GM19043 (cell line): ENCODE data around the gene NDUFAF8.

Source experiments
- ATAC-seq: cut with Tn5 transposase; IDR thresholded peaks from one replicate; pipeline ENCODE4 v1.9.1; 2021; ENCODE audit warnings: low read depth; ENCODE audit not compliant: unreplicated experiment

NDUFAF8 gene

GRCh38 chr17:81267390-81268067 is 28.4 kb downstream of the NDUFAF8 start:
- ATAC-seq = no peak

DNA sequence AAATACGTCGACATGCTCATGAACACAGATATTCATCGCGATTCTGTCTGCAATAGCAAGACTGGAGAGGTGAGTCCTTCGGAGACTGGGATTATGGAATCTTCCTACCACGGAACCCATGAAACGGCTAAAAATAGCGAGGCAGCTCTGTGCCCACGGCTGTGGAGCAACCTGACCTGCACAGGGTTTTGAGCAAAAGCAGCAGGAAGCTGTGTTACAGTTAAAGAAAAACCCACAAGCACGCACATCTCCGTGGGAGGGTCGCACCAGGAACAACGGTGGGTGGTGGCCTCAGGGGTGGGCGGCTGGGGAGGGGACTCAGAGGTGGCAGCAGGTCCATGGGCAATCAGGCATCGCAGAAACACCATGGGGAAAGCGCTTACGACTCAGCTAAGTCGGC is 31.2 kb downstream of the NDUFAF8 start:
- ATAC-seq = no peak

DNA sequence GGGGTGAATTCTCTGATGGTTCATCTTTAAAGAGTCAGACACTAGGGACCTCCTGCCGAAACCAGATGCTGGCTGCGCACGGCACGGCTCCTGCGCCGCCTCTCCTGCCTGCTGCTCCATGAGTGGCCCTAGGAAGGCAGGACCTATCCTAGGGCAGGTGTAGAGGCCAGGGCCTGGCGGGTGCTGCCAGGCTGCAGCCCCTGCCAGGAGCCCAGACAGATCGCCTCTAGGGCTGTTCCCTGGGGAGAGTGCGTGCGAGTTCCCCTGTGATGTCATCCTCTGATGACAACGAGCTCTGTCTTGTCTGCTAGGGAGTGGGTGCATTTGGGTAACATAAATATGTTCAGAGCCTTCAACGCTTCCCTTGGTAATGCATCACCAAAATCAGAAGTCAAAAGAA is 32.1 kb downstream of the NDUFAF8 start:
- ATAC-seq = no peak

GRCh38 chr17:81272616-81273015 is 33.5 kb downstream of the NDUFAF8 start:
- ATAC-seq = no peak

DNA sequence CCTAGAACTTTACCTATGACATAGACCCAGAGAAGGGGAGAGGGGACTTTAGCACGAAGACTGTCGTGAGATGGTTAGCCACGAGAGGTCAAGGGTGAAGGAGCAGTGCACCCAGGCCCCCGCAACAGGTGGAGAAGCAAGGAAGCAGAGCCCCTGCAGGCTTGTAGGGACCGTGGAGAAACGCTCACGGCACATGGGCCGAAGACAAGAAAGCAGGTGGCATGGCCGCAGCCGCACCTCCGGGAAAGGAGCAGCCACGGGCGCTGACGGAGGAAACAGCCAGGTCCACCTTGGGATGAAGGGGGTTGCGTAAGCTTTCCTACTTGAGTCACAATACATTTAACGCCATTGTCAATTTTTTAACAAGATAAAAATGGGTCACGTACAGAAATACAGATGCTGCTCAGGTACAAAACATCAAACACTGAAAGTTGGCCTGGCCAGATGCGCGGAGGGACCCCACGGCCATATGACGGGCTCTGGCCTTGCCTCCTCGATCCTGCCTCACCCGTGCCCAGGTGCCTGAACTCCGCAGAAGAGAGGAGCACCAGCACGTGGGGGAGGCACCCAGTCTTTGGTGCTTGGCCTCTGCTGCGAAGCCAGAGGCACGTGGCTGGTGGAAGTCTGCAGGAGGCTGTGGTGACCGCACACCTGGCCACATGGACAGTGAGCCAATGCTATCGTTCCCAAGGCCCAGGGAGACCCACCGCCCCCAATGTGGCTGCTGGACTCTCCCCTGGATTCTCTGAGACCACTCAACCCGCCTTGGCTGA is 34.8 kb downstream of the NDUFAF8 start:
- ATAC-seq = no peak

DNA sequence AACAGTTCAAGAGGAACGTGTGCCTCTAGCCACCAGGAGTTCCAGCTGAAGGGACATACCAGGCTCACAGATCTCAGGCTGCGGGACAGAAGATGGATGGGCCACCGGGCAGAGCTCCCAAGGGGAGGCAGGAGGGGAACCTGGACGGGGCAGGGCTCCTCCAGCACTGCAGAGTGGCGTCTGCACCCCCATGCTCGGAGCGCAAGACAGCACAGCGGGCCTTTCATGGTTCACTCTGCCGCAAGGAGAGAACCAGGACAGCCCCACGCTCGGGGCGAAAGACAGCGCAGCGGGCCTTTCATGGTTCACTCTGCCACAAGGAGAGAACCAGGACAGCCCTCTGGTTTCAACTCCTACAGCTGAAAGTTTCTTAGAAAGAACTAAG is 35.3 kb downstream of the NDUFAF8 start:
- no peak for ATAC-seq

GRCh38 chr17:81276781-81277180 is 37.7 kb downstream of the NDUFAF8 start:
- no peak for ATAC-seq

- ATAC-seq = no peak
Measured at GRCh38 chr17:81277421-81277820, 38.3 kb downstream of the NDUFAF8 start.

GRCh38 chr17:81277946-81278693 is 39.0 kb downstream of the NDUFAF8 start:
- no peak for ATAC-seq

DNA sequence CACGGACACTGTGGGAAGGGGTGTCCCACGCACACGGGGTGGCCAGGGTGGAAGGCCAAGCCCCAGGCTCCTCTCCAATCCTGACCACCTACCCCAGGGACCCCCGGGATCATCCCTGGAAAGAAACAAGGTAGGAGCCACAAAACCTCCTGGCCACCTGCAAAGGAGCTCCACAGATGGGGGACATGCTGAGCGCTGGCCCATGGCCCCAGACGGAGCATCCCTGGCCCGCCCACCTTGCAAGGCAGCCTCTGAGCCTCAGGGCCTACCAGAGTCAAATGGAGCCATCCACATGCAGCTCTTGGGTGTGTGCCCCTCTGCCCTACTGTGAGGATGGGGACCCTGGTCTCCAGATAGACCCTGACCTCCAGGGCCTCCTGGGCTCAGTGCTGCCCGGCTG is 39.7 kb downstream of the NDUFAF8 start:
- no peak for ATAC-seq

DNA sequence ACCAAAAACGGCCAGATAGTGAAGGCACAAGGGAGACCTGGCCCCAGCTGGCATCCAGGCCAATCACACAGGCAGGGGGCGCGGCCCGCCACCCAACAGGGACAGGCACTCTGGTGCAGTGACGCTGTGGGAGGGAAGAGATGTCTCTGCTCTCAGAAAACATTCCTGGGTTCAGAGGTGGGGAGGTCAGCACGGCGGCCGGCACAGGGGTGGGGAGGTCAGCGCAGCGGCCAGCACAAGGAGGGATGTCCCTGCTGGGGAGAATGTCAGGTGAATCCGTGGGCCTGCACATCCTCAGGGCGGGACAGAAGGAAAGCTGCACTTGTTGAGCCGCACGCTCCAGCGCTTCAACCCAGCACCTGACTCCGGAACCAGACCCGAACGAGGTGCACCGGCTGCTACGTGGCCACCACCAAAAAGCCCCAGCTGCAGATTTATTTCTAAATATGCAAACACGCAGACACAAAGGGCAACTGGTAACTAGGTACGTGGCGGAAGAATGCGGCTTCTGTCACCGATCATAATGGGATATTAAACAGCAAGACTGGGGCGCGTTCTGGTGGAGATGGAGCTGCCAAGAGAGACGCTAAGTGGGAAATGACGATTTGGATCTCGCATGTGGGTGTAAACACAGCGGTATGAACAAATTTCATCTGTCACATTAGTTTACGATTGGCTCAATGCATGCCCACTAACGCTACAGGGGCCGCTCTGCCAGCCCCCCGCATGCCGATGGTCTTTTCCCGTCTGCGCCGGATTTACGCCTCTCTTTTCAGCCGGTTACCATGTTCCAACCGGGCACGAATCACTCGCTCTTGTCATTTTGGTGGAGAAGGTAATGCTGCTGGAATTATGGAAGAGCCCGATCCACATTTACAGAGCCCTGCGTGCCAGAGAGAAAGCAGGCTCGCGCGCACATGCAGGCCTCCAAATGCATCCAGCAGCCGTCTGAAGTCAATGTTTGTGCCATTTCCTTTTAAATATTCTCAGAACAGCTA is 40.5 kb downstream of the NDUFAF8 start:
- no peak for ATAC-seq

- no peak for ATAC-seq
Measured at GRCh38 chr17:81280571-81280970, 41.5 kb downstream of the NDUFAF8 start.

DNA sequence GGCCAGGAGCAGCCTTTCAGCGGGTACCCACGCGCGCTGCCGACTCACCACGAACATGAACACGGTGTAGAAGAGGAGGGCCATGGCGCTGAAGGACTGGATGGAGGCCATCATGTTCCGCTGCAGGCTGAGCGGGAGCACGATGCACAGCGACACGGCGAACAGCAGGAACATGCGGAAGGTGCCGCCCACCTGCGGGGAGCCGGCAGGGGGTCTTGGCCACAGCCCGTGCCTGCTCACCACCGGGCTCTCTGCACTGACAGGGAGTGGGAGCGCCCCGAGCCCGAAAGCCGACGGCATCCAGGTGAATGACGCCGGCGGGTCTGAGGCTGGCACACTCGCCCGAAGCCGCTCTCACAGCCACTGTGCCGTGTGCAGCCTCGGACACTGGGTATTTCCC is 43.0 kb downstream of the NDUFAF8 start:
- no peak for ATAC-seq

GRCh38 chr17:81282876-81283275 is 43.8 kb downstream of the NDUFAF8 start:
- no peak for ATAC-seq

- no peak for ATAC-seq
Measured at GRCh38 chr17:81285179-81285878, 46.2 kb downstream of the NDUFAF8 start.

DNA sequence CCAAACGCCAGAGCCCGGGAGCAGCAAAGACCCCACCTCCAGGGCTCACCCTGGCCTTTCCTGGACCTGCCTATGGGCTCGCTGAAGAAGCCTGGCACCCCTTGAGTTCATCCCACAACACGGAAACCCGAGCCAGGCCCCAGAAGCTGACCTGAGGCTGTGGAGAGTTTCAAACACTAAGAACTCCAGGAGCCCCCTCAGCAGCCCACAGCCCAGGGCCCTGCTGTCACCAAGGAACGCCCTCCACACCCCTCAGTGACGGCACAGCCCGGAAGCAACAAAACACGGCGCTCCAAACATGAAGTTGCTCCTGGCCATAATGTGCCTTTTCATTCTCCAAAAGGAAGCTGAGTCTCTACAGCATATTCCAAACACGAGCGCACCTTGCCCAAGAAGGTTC is 46.8 kb downstream of the NDUFAF8 start:
- no peak for ATAC-seq

DNA sequence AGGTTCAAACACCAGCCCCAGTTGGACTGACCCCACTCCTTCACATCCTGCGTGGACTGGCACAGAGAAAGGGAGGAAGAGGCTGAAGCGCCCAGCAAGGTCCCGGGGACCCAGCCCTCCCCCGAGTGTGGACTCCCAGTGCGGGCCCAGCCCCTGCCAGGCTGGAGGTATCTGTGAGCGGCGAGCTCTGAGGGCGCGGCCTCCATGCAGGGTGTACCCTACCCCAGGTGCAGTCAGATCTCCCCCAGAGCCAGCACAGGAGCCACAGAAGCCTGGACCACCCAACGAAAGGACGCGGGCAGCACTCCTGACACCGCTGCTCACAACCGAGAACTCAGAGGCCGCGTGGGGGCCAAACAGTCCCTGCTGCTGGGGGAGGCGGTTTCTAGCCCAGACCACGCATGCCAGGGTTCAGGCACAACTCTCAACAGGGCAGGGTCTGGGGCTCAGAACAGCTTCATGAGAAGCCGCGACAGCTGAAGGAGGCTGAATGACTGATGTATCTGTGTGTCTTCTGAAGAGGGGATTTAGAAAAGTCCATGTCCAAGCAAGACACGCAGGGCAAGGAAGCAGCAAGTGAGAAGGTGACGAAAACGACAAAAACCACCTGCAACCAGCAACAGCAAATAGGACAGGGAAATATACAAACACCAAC is 47.5 kb downstream of the NDUFAF8 start:
- no peak for ATAC-seq

DNA sequence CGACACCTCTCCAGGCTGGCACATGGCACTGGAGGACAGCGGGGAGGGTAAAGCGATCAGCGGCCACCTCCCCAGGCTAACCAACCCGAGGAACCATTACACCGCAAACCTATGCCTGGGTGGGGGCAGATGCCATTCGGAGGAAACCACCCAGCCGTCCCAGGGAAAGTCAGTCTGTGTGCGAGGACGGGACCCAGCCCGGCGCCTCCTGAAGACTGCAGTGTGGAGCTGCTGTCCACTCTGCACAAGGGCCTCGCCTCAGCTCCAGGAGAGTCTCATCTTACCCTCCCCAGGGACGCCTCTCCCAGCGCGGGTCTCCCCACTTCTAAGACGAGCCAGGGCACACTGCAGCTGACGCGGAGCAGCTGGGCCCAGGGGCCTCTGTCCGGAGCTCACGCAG is 48.0 kb downstream of the NDUFAF8 start:
- ATAC-seq = no peak

DNA sequence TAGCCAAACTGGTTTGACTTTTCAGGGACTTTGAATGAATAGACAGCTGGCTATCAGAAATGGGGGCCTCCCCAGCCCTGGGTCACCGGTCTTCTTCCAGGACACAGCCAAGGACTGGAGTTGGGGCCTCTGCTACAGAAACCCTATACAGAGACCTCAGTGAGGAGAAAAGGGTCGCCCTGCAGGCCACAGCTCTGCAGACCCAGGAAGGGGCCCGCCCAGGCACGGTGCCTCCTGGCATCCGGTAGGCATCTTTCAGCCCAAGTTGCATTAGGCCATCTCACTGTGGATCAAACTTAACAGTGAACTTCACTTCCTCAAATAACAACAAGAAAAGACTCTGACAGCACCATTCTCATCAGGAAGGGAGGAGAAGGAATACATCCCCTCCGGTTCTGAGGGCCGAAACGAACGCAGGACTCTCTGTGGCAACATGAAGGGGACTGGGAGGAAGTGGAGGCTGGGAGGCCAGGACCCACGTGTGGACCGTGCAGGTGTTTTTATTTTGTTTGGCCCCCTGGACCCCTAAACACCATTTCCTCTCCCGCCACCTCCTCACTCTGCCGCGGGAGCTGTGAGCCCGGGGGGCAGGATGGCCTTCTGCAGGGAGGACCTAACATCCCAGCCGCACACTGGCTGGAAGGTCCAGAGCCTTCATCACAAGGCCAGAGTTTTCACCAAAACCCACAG is 48.8 kb downstream of the NDUFAF8 start:
- ATAC-seq = no peak
